ENCODE results near the gene CPNE7.

DNA sequence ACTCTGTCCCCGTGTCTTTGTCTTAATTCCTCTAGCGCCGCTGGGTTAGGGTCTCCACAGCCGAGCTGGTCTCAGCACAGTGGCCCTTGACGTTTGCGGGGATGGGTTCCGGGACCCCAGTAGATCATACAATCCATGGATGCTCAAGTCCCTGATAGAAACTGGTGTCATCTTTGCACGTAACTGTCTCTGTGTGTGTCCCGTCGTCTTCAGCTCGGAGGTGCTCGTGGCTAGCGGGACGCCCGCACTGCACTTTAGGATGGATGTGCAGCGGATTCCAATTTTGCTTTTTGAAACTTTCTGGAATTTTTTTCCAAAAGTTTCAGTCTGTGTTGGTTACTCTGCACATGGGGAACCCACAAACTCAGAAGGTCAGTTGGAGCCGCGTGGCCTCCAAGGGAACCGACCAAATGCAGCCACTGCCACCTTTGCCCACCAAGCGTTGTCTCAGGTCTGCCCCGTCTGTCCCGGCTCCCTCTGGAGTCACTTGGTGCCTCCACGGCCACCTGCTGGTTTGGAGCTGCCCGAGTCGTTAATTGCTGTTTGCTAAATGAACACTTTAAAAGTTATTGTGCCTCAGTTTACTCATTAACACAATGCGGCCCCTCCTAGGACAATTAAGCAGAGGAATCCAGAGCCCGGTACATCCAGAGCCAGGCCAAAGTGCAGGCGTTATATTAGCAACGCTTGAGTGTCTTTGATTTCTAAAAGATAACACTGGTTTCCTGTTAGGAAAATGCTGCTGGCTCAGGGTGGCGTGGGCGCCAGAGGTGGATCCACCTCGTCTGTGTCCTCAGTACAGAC, 32.6 kb downstream of the CPNE7 start:
- TF ChIP-seq, protein P1, sequence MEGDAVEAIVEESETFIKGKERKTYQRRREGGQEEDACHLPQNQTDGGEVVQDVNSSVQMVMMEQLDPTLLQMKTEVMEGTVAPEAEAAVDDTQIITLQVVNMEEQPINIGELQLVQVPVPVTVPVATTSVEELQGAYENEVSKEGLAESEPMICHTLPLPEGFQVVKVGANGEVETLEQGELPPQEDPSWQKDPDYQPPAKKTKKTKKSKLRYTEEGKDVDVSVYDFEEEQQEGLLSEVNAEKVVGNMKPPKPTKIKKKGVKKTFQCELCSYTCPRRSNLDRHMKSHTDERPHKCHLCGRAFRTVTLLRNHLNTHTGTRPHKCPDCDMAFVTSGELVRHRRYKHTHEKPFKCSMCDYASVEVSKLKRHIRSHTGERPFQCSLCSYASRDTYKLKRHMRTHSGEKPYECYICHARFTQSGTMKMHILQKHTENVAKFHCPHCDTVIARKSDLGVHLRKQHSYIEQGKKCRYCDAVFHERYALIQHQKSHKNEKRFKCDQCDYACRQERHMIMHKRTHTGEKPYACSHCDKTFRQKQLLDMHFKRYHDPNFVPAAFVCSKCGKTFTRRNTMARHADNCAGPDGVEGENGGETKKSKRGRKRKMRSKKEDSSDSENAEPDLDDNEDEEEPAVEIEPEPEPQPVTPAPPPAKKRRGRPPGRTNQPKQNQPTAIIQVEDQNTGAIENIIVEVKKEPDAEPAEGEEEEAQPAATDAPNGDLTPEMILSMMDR (IDR thresholded peaks at IDR 0.05; ENCODE audit: low read depth, low read length, poor library complexity, severe bottlenecking), result no peak
- no peak for TF ChIP-seq EZH2phosphoT487 (IDR thresholded peaks at IDR 0.05; ENCODE audit: borderline replicate concordance, low read length)

Measured in DOHH2 (cell line).